Sigmoid colon (tissue), 7 donors: Measurements from ENCODE around the gene DHRS11. TPM values are rescaled to one million over a fixed set of nuclear protein-coding genes. Genes with fewer than 3 reads are reported as not detected.

Experiments
- DNase-seq: peaks from one replicate; pipeline ENCODE4 v3.0.0-alpha.2; 2019
- H3K27ac ChIP-seq, 4 donors: fragments of 200-600 bp; sonication (generic); one replicate each; pipeline ENCODE4 v1.5.1; 2016 to 2019; ENCODE audit warnings: mild to moderate bottlenecking in 1 of 4
- H3K27me3 ChIP-seq, 3 donors: fragments of 200-600 bp; sonication (generic); one replicate each; pipeline ENCODE4 v1.5.1; 2019; ENCODE audit warnings: mild to moderate bottlenecking in 1 of 3
- H3K36me3 ChIP-seq, 4 donors: fragments of 200-600 bp; sonication (generic); one replicate each; pipeline ENCODE4 v1.5.1; 2016 to 2019
- H3K4me1 ChIP-seq, 4 donors: fragments of 200-600 bp; sonication (generic); one replicate each; pipeline ENCODE4 v1.5.1; 2017 to 2019
- H3K4me3 ChIP-seq, 4 donors: fragments of 200-600 bp; sonication (generic); one replicate each; pipeline ENCODE4 v1.5.1; 2017 to 2019; ENCODE audit warnings: mild to moderate bottlenecking in 2 of 4, moderate library complexity in 1 of 4
- H3K9me3 ChIP-seq, 4 donors: fragments of 200-600 bp in 3 of 4; sonication (generic) in 3 of 4; one replicate each; pipeline versions ENCODE4 v1.5.1 to v1.6.1; 2013 to 2019
- CTCF ChIP-seq, 4 experiments: fragments of 450-650 bp in 3 of 4; fragments of 200-600 bp in 1 of 4; IDR thresholded peaks; one replicate each; pipeline ENCODE4 v1.5.1; 2016 to 2019; ENCODE audit warnings: antibody characterized with exemption in 4 of 4, mild to moderate bottlenecking in 3 of 4, moderate library complexity in 2 of 4
- EP300 ChIP-seq, 4 donors: sonication (generic); formaldehyde crosslinking; IDR thresholded peaks; one replicate each; pipeline ENCODE4 v1.6.1; 2017; ENCODE audit warnings: antibody characterized with exemption in 4 of 4
- POLR2A ChIP-seq, 2 donors: fragments of 450-650 bp; IDR thresholded peaks; one replicate each; pipeline ENCODE4 v1.6.1; 2016; ENCODE audit warnings: antibody characterized with exemption in 2 of 2, mild to moderate bottlenecking in 2 of 2, moderate library complexity in 2 of 2
- POLR2AphosphoS5 ChIP-seq, 4 donors: sonication (generic); formaldehyde crosslinking; IDR thresholded peaks; one replicate each; pipeline ENCODE4 v1.6.1; 2017; ENCODE audit warnings: antibody characterized with exemption in 4 of 4
- WGBS, 2 donors: extraction: QIAGEN DNeasy Blood & Tissue Kit; methylation state at CpG; one replicate each; pipeline ENCODE4 v1.1.7; 2013; 5-methylcytosine and 5-hydroxymethylcytosine counted together
- intact Hi-C: fragments of 100-400 bp; cut with DNase I; formaldehyde crosslinking; loops from one replicate; pipeline ENCODE4 v1.15.1; 2023
- polyA plus RNA-seq, 3 donors: library from polyadenylated mRNA; stranded (reverse); fragments of 200-250 nt; gene quantifications; one replicate each; pipeline ENCODE4 v1.2.3, GENCODE V29; 2013
- total RNA-seq, 4 donors: library from RNA; depleted of rRNA; stranded (reverse); fragments of >200 nt; gene quantifications; one replicate each; pipeline ENCODE4 v1.1.0, GENCODE V29; 2016
- donor health status: healthy with polysubstance abuse.
- donor health status: Bipolar disorder and iron deficiency.
- donor health status: healthy.

DHRS11 gene
- total and polyA plus RNA-seq, 7 donors: 4.3 to 239 (median 8.9) TPM

GRCh38 chr17:36627101-36627500, 35.4 kb downstream of the DHRS11 start:
- Histone ChIP-seq H3K27me3 (peaks cover 0 to 32% (median 4%) of the 10 kb centered on the region in 3 donors), H3K36me3 (no peaks in the 10 kb centered on the region), H3K27ac (no peak overlapping the region), H3K4me1 (no peaks in the 10 kb centered on the region), H3K9me3 (no peaks in the 10 kb centered on the region), H3K4me3 (no peak overlapping the region)
- TF ChIP-seq CTCF (IDR thresholded peaks at IDR 0.05) (no peak), POLR2A (IDR thresholded peaks at IDR 0.05) (no peak), POLR2AphosphoS5 (IDR thresholded peaks at IDR 0.05) (no peak), EP300 (IDR thresholded peaks at IDR 0.05) (no peak)
- no peak for DNase-seq
- 78 to 83% methylated on average over 12 of the region's 12 CpGs for WGBS, 2 donors
- intact Hi-C loops: no loop called here

GRCh38 chr17:36628576-36628975, 36.9 kb downstream of the DHRS11 start:
- intact Hi-C loops: loop anchor here (2.0 kb wide), 1 partner anchor 418 kb away; no protein-coding TSS in a partner anchor
- no peak overlapping the region for H3K4me3 ChIP-seq
- no peaks in the 10 kb centered on the region for H3K36me3 ChIP-seq
- no peak overlapping the region for H3K27ac ChIP-seq
- WGBS, 2 donors: 95 to 97% methylated on average over 2 of the region's 2 CpGs
- DNase-seq: no peak
- no peaks in the 10 kb centered on the region for H3K9me3 ChIP-seq
- H3K27me3 ChIP-seq: peaks cover 0 to 47% (median 4%) of the 10 kb centered on the region in 3 donors
- TF ChIP-seq POLR2A (IDR thresholded peaks at IDR 0.05) (no peak), POLR2AphosphoS5 (IDR thresholded peaks at IDR 0.05) (no peak), EP300 (IDR thresholded peaks at IDR 0.05) (no peak), CTCF (IDR thresholded peaks at IDR 0.05) (no peak)
- H3K4me1 ChIP-seq: no peaks in the 10 kb centered on the region

DNA sequence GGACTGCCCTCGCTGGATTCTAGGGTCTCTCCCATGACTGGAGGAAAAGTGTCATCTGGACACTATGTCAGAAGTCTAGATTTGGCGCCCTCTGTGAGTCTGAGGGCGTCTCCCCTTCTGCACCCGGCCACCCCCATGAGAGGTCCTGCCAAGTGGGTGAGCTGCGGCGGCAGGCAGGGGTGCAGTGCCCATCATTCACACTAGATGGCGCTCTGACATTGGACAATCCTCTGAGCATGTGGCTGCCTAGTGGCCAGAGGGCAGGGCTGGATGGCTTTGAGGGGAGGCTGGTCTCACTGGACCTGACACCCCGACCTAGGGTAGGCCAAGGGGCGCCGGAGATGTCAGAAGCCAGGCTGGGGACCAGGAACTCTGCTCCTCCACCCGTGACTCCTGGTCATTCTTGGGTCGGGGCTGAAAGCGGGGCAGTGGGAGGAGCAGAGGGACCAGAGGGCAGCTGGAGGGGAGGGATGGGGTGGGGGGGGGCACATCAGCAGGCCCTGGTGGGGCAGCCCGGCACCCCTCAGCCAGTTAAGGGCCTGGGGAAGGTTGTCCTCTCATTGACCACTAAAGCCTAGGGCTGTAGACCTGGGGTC, 37.7 kb downstream of the DHRS11 start:
- intact Hi-C loops: loop anchor here (2.0 kb wide), 1 partner anchor 417 kb away; no protein-coding TSS in a partner anchor
- H3K4me3 ChIP-seq: no peak overlapping the region
- no peaks in the 10 kb centered on the region for H3K4me1 ChIP-seq
- H3K27ac ChIP-seq: no peak overlapping the region
- DNase-seq: peak; percentile 83
- H3K27me3 ChIP-seq: peaks cover 0 to 54% (median 4%) of the 10 kb centered on the region in 3 donors
- no peaks in the 10 kb centered on the region for H3K36me3 ChIP-seq
- WGBS, 2 donors: 17 to 23% methylated on average over 14 of the region's 14 CpGs
- no peaks in the 10 kb centered on the region for H3K9me3 ChIP-seq
- no peak for TF ChIP-seq EP300 (IDR thresholded peaks at IDR 0.05)
- peak; percentile 80 to 99 (median 96) for TF ChIP-seq CTCF (IDR thresholded peaks at IDR 0.05)

- DNase-seq: no peak
- TF ChIP-seq POLR2AphosphoS5 (IDR thresholded peaks at IDR 0.05) (no peak), POLR2A (IDR thresholded peaks at IDR 0.05) (no peak), CTCF (IDR thresholded peaks at IDR 0.05) (no peak), EP300 (IDR thresholded peaks at IDR 0.05) (no peak)
- 72 to 77% methylated on average over 8 of the region's 8 CpGs for WGBS, 2 donors
- no peaks in the 10 kb centered on the region for H3K9me3 ChIP-seq
- intact Hi-C loops: loop anchor here (2.0 to 10.0 kb wide), 2 partner anchors 135 to 417 kb away; no protein-coding TSS in a partner anchor
- no peaks in the 10 kb centered on the region for H3K36me3 ChIP-seq
- H3K4me1 ChIP-seq: no peaks in the 10 kb centered on the region
- no peak overlapping the region for H3K27ac ChIP-seq
- peaks cover 0 to 59% (median 4%) of the 10 kb centered on the region in 3 donors for H3K27me3 ChIP-seq
- H3K4me3 ChIP-seq: no peak overlapping the region
Observed at GRCh38 chr17:36629970-36630502, 38.4 kb downstream of the DHRS11 start.
